GM21390 (cell line): Measurements from ENCODE around the gene RRP1.
"Not testable (repeated sequence)": the region's sequence is repeated elsewhere in the genome, so short reads cannot be mapped to it uniquely, and the experiment has no call there.

Experiments
- ATAC-seq: cut with Tn5 transposase; IDR thresholded peaks from one replicate; pipeline ENCODE4 v1.9.1; 2021; ENCODE audit not compliant: unreplicated experiment

The RRP1 gene

DNA sequence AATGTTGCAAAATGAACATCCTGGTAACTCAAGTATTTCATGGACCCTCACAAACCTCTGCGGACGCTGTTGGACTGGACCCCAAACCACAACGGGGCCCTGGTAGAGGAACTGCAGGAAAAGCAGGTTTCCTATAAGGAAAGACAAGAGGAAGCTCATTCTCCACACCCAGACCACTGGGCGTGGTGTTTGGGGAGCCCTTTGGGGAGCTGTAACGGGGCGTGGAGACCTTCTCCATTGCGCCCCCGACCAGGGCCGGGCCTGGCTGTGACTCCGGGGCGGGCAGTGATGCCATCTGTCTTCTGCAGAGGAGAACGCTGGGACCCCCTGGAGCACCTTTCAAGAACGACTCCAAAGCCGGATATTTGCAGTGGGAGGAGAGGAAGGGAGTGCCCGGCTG is 45.7 kb downstream of the RRP1 start:
- no peak for ATAC-seq

DNA sequence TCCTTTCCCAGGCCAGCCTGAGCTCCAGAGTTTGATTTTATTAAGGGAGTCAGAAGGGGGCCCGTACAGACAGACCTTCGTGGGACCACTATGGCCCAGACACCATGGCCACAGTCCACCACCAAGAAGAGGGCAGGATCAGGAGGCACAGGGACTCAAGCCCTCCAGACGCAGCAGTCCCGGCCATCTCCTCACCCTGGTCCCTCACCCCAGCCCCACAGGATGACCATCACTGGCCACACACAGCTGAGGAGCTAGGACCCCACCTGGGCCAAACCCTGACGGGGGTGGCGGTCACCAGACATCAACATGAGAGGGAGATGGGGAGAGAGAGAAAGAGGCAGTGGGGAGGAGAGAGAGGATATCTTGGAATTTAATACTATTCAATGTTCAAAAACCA is 46.5 kb downstream of the RRP1 start:
- no peak for ATAC-seq

DNA sequence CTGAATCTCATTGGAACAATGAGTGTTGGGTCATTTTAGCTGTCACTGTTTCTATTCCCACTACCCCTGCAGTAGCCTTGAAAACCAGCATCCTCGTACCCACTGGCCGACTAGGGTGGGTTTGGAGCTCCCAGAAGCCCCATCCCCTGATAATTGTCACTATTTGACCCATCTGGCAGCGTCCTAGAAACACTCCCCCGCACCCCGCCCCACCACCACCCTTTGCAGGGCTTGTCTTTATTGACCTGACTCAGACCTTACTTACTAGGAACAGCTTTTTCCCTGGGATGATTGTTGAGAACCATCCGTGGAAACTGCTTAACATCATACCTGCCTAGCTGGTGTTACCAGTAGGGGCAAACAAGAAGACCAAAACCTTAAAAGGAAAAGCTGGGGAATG is 47.2 kb downstream of the RRP1 start:
- no peak for ATAC-seq

DNA sequence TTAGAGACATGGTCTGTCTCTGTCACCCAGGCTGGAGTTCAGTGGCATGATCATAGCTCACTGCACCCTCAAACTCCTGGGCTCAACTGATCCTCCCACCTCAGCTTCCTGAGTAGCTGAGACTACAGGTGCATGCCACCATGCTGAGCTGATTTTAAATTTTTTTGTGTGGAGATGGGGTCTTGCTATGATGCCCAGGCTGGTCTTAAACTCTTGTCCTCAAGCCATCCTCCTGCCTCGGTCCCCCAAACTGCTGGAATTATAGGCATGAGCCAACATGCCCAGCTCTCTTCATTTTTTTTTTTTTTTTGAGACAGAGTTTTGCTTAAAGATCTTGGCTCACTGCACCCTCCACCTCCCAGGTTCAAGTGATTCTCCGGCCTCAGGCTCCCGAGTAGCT is 50.9 kb downstream of the RRP1 start:
- no peak for ATAC-seq

DNA sequence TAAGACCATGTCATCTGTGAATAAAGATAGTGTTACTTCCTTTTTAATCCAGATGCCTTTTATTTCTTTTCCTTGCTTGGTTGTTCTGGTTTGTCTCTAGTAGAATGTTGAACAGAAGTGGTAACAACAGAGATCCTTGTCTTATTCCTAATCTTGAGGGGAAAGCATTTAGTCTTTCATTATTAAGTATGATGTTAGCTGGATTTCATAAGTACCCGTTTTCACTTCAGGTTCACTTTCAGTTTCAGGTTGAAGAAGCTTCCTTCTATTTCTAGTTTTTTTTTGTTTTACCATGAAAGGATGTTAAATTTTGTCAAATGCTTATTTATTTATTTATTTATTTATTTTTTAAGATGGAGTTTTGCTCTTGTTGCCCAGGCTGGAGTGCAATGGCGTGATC is 53.4 kb downstream of the RRP1 start:
- no peak for ATAC-seq

DNA sequence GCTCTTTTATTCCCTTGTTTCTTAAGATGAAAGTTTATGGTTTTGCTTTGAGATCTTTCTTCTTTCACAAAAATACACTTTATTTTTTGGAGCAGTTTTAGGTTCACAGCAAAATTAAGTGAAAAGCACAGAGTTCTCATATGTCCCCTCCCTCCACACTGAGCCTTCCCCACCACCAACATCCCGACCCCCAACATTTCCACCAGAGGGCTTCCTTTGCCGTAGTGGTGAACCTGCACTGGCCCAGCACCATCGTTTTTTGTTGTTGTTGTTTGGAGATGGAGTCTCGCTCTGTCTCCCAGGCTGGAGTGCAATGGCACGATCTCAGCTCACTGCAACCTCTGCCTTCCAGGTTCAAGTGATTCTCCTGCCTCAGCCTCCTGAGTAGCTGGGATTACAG is 55.5 kb downstream of the RRP1 start:
- ATAC-seq: not testable (repeated sequence)

DNA sequence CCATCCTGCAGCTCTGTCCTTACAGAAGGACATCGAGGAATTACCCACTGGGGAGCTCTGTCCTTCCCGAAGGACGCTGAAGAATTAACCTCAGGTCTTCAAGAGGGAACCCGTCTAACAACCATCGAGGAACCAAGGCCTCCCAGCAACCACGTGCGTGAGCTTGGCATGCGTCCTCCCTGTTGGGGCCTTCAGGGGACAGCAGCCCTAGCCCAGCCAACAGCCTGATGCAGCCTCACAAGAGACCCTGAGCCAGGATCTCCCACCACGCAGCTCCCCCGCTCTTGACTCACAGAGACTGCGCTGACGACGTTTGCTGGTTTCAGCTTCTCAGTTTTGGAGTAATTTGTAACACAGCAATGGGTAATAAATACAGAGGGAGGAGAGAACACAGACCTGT is 56.0 kb downstream of the RRP1 start:
- ATAC-seq: no peak

DNA sequence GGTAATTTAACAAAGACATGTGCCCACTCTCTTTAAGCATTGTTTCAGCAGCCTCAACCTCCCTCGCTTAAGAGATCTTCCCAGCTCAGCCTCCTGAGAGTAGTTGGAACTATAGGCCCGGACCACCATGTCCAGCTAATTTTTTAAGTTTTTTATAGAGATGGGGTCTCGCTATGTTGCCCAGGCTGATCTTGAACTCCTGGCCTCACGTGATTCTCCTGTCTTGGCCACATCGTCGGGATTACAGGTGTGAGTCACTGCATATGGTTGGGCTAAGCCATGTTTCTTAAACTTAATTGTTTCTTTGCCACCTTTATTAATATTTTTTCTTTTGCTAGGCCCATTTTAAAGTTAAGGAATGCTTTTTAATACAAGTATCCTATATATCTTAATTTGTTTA is 57.1 kb downstream of the RRP1 start:
- no peak for ATAC-seq

DNA sequence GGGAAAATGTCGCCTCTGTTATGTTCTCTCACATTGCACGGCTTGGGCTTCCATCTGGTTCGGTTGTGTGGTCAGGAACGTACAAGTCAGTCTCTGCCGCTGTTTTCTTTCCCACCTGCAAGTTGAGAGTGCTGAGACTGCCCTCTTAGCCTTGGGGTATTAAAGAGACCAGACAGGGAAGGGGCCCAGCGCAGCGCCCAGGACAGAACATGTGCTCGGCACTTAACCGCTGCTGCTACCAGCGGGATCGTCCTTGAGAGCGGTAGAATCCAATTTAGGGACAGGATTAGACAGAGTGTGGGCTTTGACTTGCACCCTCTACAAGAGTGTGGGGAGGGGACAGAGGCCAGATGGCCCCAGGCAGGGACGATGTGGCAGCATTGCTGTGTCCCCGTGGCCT is 57.9 kb downstream of the RRP1 start:
- no peak for ATAC-seq

DNA sequence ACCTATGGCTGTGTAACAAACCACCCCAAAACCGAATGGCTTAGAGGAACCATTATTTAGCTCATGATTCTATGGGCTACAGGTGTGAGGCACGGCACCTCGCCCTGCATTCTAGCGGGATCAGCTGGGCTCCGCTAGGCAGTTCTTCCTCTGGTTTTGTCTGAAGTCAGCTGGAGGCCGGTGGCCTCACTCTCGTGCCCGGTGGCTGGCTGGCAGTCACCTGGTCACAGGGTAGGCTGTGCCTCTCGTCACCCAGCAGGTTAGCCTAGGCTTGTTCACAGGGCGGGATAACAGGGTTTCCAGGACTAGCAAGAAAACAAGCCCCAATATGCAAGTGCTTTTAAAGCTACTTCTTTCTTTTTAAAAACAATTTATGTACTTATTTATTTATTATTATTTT is 59.4 kb downstream of the RRP1 start:
- ATAC-seq: no peak

DNA sequence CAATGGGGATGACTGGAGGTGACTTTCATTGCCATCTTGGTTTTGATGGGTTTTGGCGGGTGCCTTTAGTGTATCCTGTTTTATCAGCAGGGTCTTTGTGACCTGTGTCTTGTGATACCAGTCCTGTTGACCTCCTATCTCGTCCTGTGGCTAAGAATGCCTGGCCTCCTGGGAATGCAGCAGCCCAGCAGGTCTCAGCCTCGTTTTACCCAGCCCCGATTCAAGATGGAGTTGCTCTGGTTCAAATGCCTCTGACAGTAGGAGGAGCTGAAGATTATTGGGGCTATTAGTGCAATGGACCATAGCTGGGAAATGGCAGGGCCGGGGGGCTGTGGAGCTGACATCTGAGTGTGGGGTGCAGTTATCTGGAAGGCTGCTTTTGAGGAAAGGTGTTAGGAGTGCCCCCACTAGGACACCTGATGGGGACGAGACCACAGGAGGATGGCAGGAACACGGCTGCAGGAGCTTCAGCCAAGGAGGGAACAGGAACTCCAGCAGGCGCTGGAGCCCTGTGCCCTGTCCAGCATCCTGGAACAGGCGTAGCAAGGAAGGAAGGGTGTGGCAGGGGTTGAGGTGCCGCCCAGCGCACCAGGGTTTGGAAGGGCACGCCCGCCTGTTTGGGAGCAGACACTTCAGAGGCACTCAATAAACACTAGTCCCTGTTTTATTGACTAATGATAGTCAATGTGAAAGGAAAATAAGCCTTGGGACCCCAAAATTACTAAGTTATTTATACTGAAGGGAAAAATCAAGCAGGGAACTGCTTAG is 60.3 kb downstream of the RRP1 start:
- ATAC-seq: no peak

DNA sequence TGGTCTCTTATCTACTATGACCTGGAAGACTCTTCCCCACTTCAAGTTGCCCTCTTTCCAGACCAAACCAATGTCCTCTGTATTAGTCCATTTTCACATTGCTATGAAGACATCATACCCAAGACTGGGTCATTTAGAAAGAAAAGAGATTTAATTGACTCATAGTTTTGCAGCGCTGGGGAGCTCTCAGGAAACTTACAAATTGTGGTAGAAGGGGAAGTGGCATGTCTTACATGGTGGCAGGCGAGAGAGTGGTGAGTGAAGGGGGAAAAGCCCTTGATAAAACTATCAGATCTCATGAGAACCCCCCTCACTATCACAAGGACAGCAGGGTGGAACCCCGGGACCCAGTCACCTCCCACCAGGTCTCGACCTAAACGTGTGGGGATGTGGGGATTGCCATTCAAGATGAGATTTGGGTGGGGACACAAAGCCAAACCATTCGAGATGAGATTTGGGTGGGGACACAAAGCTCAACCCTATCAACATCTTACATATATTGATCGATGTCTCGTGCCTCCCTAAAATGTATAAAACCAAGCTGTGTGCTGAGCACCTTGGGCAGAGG is 61.4 kb downstream of the RRP1 start:
- no peak for ATAC-seq

DNA sequence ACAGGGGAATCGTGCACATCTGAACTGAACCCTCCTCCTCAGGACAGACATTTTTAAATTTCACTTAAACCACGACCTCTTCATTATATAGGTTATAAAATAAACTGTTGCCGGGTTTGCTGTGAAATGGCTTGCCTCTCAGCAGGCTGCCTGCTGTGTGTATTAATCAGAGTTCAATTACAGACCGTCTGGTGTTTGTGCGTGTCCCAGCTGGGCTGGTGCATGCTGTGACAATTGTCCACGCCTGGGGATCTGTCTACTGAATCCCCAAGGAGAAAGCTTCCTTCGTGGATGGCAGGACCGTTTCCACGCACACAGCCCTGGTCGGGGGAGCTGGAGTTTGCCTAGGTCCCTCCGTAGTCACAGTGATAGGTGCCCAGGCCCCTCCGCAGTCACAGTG is 62.2 kb downstream of the RRP1 start:
- no peak for ATAC-seq

DNA sequence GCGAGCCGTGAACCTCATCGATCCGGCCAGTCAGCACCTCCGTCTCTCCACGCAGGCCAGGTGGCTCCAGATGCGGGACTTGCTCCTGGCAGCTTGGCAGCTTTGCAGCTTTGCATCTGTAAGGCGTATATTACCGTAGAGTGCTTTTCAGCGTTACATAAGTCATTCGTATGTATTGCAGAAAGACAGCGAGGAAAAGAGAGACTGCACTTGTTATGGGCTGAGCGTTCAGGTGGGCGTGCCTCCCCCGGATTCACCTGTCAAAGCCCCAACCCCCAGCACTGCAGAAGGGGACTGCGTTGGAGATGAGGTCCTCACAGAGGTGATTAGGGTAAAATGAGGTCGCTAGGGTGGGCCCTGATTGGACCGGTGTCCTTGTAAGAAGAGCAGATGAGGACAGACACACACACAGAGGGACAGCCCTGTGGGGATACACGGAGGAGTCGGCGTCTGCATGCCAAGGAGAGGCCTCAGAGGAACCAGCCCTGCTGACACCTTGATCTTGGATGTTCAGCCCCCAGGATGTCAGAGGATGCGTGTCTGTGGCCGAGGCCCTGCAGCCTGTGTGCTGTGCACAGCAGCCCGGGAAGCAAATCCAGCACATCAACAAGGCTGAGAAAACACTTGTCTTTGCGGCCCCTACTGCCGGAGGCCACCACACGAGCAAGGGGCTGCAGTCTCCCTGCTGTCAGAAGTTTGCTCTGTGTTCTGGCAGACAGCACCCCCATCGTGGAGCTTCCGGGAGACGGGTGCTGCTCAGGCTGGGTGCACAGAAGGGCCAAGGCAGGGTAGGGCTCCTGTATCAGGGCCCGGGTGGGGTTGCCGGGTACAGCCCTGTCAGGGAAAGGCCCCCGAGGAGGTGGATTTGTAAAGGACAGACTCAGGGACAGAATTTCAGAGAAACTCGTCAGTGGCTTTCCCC is 64.7 kb downstream of the RRP1 start:
- no peak for ATAC-seq
